NCI-H2227 treated with DMSO at 0.1 percent for 48 hours (cell line): Measurements from ENCODE around the gene SLC26A11.

Experiments
- DNase-seq: peaks from one replicate; lab custom pipeline; 2025; lab: John Stamatoyannopoulos, UW

The SLC26A11 gene

DNA sequence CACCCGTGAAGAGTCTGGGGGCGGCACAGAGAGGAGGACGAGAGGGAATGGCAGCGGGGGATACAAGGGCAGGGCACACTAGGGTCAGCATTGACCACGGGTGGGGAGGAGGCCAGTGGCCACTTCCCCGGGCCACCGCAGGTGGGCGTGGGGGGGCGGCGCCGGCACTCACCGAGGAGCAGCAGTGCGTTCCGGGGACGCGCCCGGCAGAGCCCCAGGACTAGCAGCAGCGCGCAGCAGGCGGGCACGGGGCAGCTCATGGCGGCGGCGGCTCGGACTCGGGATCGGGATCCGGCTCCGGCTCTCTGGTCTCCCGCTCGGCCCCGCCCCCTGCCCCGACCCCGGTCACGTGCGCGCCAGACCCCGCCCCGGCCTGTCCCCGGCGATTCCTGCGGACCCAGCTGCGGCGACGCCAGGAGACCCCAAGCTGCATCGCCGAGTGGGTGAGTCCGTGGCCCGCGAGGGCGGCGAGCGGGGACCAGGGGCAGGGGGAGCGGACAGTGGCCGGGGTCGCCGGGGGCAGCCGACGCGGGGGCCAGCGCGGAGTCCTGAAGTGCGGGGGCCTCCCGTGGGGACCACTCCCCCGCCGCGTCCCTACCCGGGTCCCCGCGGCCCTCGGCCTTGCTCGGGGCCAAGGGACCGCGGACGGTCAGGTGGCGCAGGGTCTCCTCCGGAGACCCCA, at the start of gene SLC26A11, which contains the start of gene SGSH:
SLC26A11 (plus strand) TSS at position 374 of the 682 bp plus-strand sequence. CDS start 1,134 bp downstream, outside the sequence.
SGSH (minus strand) TSS at position 280 of the 682 bp plus-strand sequence; CDS start at position 260, 20 bp downstream.
- DNase-seq: peak; percentile 63

DNA sequence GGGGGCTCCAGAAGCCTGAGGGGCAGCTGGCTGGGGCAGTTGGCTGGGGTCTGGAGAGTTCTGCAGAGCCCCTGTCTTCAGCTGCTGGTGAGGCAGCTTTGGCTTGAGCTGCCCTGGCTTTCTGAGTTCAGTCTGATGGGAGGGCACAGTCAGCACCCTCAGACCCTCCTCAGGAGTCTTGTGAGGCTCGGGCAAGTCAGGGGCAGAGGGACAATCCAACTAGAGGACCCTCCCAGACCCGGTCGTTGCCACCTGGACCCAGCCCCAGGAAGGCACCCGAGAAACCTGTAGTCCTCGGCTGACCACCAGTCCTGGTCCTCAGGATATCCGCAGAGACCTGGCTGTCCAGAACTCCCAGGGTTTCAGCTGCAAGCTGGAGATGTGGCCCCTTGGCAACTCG, 48.5 kb upstream of the SLC26A11 start:
- DNase-seq: no peak

DNA sequence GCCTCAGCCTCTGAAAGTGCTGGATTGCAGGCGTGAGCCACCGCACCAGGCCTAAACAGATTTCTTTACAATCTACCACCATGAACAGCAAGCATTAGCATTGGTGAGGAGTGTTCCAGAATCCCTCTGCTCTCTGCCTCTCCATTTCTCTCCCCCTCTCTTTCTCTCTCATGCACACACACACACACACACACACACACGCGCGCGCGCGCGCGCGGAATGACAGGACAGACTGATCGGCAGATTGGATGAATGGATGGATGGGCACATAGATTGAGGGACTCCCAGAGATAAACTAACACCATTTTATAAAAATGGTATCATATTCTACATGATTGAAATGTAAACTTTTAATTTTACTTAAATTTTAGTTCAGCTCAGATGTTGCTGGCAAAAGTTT, 47.1 kb upstream of the SLC26A11 start:
- no peak for DNase-seq

DNA sequence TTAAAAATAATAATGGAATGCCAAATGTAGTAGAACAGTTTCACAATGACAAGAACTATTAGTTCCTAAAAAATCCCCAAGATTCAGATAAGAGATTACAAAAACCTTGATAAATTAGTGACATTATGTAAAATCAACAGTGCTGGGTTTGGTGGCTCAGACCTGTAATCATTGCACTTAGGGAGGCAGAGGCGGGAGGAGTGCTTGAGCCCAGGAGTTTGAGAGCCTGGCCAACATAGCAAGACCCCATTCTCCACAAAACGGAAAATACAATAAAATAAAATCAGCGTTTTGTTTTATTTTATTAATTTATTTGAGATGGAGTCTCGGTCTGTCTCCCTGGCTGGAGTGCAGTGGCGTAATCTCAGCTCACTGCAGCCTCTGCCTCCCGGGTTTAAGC, 46.3 kb upstream of the SLC26A11 start:
- DNase-seq: no peak

DNA sequence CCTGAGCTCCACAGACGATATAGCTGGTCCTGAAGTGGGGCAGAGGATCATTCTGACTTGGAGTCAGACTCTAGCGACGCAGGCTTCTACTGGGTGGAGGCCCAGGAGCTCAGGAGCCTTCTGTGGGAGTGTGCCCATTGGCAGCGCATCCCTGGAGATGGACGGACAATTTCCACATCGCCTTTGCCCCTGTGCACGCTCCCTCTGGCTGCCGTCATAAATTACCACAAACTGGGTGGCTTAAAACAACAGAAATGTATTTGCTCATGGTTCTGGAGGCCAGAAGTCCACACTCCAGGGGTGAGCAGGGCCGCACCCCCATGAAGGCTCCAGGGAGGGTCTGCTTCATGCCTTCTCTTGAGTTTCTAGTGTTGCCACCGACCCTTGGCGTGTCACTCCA, 43.5 kb upstream of the SLC26A11 start:
- DNase-seq: no peak

DNA sequence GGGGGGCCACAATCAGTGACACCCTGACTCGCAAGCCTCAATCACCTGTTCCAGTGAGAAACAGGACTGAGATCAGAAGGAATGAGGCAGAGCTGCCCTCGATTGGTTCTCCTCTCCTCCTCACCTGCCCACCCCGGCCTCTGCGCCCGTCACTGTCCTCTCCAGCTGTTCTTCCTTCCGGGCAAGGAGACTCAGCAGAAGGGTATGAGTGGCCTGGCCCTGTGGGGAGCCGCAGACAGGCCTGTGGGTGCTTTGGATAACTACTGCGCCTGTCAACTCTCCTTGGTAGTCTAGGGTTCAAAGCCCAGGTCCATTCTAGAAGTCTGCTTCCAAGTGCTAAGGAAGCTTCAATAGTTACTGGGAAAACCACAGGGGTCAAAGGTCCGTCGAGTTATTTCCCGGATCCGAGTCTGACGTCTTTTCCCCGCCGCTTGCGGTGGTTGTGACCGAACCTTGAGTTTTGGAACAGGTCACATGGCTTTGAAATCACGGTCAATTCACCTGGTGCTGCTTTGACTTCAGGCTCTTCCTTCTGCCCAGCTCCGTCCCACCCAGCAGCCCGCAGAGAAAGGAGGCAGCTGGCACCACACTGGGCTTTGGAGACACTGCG, 42.1 kb upstream of the SLC26A11 start:
- DNase-seq: no peak

DNA sequence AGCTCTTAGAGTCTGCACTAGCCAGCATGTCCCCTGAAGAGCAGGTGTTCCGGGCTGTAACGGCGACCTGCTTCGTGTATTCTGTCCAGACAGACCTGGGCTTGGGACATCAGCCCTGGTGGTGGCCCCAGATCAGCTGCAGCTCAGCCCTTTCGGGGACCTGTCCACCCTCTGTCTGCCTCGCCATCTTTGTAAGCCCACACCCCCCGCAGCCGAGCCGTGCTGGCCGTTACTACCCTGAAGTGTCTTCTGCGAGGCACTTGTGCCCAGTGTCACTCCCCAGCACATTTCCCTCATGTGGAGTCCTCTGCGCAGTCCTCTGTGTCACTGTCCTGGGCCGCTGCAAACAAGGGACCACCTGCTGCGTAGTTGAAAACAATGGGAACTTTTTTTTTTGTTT, 40.0 kb upstream of the SLC26A11 start:
- DNase-seq: no peak

DNA sequence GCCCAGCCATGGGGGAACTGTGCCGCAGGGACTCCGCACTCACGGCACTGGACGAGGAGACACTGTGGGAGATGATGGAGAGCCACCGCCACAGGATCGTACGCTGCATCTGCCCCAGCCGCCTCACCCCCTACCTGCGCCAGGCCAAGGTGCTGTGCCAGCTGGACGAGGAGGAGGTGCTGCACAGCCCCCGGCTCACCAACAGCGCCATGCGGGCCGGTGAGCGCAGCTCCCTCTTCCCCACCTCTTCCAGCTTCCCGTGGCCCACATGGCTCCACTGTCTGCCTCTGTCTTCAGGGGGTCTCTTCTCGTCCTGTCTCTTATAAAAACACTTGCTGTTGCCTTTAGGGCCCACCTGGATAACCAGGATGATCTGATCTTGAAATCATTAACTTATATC, 38.8 kb upstream of the SLC26A11 start:
- no peak for DNase-seq

DNA sequence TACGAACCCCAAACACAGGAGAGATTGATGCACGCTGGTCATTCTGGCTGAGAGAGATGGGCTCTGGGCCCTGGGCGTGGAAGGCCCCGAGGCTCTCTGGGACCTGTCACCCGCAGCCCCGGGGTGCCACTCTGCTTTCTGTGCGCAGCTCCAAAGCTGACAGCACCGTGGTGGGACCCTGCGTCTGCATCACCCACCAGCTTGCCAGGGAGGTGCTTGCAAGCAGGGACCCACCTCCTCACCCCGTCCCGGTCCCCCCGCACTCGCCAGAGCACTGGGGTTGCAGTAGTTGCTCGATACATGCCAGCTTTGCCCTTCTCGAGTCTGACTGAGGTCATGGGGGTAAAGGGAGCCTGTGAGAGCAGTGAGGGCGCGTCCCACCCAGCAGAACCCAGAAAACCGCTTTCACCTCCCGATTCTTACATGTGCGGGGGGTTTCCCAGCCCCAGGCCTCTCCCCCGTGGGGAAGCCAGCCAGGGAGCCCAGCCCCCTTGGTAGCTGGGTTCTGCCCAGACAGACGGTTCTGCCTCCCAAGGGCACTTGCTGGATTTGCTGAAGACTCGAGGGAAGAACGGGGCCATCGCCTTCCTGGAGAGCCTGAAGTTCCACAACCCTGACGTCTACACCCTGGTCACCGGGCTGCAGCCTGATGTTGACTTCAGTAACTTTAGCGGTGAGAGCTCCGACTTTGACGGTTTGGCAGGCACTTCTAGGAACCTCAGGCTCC, 37.9 kb upstream of the SLC26A11 start:
- DNase-seq: no peak

DNA sequence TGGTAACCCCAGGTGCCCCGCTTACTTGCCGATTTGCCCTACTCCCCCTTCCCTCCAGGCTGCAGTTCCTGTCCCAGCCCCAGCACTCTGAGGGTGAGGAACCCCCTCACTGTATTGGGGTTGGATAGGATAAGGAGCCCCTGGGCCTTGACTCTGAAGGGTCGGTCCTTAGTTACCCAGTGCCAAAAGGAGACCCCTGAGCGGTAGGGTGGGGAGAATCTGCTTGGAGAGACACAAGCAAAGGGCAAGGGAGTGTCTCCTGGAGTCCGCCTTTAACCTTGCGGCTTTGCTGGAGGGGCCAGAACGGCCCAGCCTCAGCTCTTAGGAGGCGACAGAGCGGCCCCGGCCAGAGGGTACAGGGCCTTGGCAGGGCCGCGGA, 37.4 kb upstream of the SLC26A11 start:
- no peak for DNase-seq

DNA sequence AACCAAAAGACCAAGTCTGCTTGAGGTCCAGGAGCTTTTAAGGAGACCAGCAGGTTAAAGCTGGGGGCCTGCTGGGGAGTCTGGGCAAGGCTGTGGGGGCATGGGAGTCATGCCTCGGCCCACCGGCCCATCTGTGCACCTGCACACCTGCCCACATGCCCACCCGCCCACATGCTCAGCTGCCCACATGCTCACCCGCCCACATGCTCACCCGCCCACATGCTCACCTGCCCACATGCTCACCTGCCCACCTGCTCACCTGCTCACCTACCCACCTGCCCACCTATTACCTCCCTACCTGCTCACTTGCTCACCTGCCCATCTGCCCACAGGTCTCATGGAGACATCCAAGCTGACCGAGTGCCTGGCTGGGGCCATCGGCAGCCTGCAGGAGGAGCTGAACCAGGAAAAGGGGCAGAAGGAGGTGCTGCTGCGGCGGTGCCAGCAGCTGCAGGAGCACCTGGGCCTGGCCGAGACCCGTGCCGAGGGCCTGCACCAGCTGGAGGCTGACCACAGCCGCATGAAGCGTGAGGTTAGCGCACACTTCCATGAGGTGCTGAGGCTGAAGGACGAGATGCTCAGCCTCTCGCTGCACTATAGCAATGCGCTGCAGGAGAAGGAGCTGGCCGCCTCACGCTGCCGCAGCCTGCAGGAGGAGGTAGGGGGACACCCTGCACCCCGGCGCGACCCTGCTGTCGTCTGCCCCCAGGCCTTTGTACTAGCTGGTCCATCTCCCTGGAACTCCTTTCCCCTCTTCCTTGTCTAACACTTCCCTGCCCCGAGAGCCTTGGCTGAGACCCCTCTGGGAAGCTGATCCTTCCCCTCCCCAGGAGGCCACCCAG, 36.4 kb upstream of the SLC26A11 start:
- no peak for DNase-seq

DNA sequence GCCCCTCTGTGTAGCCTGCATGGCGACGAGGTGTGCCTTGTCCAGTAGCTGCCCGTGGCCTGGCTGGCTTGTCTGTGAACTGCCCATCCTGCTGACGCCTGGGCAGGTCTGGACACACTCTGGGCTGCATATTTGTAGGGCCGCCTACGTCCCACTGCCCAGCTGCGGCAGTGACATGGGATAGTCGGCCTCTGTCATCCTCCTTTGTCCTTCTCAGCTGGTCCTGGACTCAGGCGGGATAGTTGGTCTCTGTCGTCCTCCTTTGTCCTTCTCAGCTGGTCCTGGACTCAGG, 35.9 kb upstream of the SLC26A11 start:
- DNase-seq: no peak

DNA sequence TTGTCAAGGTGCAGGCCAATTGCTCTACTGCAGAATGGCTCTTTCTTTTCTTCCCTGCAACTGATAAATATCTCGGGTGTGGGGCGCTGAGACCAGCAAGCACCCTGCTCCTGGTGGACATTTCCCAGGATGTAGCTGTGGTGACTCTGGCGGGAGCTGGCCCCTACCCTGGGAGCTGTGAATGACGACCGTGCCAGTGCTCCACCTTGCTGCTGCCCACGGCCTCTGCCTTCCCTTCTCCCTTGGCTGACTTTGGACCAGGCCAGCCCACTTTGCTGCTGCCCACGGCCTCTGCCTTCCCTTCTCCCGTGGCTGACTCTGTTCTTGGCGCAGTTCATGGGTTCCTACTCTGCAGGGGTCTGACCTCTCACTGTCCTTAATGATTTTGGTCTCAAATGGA, 34.3 kb upstream of the SLC26A11 start:
- no peak for DNase-seq

DNA sequence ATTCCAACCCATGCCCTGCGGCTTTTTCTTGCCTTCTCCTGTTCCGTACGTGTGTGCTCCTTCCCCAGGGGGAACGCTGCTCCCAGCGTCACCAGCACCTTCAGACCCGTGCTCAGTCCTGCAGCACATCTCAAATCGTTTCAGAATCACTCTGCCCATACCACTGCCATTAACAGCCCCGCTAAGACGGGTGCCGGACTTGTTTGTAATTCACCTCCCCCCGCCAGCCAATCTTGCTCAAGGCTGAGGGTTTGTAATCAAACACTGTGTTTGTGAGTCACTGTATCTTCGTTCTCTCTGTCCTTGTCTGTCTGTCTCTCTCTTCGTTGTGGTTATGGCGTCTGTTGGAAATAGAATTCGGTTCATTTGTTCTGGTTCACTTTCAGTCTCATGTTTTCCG, 33.1 kb upstream of the SLC26A11 start:
- no peak for DNase-seq

DNA sequence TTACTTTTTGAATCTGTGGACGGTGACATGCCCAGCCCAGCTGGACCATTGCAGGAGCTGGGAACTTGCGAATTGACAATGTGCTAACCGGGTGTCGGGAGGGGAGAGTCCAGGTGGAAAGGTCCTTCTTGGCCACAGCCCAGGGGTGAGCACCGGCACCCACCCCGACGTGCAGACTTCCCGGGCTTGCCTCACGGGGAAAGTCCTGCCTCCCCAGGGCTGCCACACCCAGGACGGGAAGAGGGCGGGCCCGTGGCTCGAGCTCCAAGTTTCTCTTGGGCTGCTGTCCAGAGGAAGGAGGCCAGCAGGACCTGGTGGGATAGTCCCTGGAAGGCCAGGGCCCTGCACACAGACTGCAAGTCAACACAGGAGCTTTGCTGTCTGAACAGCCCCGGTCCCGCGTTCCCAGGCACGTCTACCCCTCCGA, 32.7 kb upstream of the SLC26A11 start:
- DNase-seq: no peak

DNA sequence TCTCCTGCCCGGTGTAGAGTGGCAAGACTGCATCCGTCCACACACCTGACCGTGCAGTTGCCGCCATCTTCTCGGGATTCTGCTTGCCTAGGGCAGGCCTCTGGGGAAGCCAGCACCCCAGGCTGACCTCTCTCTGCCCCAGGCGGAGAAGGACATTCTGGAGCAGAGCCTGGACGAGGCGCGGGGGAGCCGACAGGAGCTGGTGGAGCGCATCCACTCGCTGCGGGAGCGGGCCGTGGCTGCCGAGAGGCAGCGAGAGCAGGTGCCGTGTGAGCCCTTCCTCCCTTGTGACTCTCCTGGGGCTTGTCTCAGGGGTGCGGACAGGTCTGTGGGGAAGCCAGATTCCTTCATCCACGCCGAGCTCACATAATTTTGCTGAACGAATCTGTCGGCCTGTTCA, 30.6 kb upstream of the SLC26A11 start:
- DNase-seq: no peak

DNA sequence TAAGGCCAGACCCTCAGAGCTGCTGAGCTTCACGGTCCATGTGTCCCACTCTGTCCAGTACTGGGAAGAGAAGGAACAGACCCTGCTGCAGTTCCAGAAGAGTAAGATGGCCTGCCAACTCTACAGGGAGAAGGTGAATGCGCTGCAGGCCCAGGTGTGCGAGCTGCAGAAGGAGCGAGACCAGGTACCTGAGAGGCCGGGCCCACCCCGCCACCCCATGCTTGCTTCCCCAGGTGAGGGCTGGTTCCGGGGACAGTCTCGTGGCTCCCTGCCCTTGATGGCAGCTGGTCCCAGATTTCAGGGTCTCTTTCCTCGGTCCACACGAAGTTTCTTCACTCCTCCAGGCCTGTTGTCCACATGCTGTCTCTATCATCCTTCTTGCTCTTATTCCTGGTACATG, 29.5 kb upstream of the SLC26A11 start:
- no peak for DNase-seq

DNA sequence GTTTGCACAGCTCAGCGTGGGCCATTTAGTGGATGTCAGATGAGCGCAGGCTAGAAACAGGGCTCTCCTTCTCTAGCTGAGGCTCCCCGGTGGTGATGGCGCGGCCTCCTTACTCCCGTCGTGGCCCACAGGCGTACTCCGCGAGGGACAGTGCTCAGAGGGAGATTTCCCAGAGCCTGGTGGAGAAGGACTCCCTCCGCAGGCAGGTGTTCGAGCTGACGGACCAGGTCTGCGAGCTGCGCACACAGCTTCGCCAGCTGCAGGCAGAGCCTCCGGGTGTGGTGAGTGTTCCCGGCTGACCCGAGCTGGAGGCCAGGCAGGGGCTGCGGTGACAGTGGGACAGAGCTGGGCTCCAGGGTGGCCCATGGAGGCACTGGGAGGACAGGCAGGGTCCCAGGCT, 29.0 kb upstream of the SLC26A11 start:
- DNase-seq: no peak

DNA sequence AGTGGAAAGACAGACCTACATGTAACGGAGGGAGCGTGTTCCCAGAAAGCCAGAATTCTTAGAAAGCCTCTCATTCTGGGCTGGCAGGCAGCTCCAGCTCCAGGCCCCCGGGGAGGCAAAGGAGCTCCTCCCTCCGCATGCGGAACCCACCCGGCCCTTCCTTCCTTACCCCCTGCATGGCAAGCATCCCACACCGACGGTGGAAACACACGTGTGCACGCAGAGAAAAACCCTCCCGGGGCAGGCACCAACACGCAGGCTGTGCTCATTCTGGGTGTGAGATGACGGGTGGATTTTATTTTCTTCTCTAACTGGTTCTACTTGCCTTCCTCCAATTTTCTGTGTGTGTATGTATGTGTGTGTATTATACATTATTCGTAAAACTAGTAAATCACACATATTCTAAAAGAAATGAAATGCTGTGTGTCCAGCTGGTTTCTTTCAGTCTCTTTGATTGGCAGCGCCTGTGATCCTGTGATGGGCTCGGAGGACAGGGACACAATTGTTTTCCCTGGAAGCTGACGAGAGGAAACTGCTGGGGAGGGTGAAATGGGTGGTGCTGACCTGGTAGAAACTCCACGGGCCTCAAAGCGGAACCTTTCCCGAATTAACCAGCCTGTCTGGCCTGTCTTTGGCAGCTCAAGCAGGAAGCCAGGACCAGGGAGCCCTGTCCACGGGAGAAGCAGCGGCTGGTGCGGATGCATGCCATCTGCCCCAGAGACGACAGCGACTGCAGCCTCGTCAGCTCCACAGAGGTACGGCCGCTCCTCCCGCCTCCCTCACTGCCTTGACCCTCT, 28.2 kb upstream of the SLC26A11 start:
- no peak for DNase-seq

DNA sequence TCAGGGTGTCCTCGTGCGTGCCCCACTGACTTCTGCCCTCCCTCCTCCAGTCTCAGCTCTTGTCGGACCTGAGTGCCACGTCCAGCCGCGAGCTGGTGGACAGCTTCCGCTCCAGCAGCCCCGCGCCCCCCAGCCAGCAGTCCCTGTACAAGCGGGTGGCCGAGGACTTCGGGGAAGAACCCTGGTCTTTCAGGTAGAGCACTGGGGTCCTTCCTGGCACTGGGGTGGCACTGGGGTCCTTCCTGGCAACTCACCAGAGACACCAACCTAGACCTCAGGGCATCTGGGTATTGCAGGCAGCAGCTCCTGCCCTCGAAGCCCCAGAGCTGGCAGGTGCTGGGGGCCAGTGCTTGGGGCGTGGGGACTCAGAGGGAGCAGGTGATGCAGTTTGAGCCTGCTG, 25.1 kb upstream of the SLC26A11 start:
- DNase-seq: no peak

DNA sequence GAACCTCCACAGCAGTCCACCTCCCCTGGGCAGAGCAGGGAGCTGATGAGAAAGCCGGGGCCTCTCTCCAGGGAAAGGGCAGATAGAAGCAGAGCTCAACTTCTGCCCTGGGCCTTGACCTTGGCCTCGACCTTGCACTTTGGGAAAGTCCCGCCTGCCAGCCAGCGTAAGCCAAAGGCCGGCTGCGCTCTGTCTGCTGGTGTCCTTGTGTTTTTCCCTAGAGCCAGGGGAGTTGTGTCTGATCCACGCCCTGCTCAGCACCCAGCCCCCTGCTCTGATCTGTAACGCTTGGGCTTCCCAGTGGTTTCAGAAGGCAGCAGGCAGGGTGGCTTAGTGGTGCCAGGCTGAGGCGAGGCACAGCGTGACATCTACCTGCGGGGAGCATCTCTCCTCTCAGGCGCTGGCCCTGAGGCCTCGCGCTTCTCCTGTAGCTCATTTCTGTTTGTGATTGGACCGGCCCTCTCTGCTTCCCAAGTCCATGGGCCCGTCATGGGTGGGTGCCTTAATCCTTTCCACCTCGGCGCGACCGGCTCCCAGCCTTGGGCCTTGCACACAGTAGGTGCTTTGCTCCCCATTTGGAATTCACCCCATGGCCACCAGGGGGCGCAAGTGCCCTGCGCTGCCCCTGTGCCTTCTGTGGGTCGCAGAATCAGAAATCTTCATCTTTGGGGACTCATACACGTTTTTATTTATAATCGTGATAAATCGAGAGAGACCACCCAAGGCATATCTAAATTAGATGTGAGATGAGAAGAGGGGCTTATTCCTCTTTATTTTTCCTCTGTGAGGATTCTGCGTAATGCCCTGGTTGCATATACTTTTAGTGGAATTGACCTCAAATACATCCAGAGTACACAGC, 24.3 kb upstream of the SLC26A11 start:
- DNase-seq: no peak
